Measurements from ENCODE around the gene FAM3D. TPM values are rescaled to one million over a fixed set of nuclear protein-coding genes. Genes with fewer than 3 reads are reported as not detected.
A peak's percentile ranks its signal among the peaks of the same experiment; 100 is the strongest.

FAM3D gene
- total RNA-seq, 5 donors from 2014 or later (not counting 1 experiment from before 2014, with no cell fraction given) = 0.38 to 0.41 TPM; not detected in 3

DNA sequence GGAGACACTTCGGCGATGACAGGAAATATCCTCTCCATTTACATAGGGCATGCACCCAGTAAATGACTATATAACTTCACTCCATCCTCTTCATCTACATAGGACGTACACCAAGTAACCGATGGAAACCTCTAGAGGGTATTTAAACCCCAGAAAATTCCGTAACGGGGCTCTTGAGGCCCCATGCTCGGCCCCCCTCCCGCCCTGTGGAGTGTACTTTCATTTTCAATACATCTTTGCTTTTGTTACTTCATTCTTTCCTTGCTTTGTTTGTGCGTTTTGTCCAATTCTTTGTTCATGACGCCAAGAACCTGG is 81.9 kb downstream of the FAM3D start:
- Histone ChIP-seq H3K27ac (ENCODE audit: low read length) (no peak overlapping the region), H3K36me3 (ENCODE audit: control insufficient read depth in 2 of 2, extremely low read depth in 1 of 2, insufficient read depth in 1 of 2, low read length in 1 of 2) (no peaks in the 10 kb centered on the region), H3K4me3 (ENCODE audit: control insufficient read depth in 1 of 2, extremely low read depth in 1 of 2, low read length in 1 of 2) (peak overlapping the region; percentile 55 to 61), H3K4me1 (ENCODE audit: control insufficient read depth in 1 of 2, extremely low read depth in 1 of 2, insufficient read depth in 2 of 2, low read length in 2 of 2) (no peaks in the 10 kb centered on the region), H3K9me3 (no peaks in the 10 kb centered on the region), H3K27me3 (replicated peaks in 1 of 2; ENCODE audit: control insufficient read depth in 2 of 2, extremely low read depth in 1 of 2, insufficient read depth in 2 of 2, low read length in 1 of 2) (peaks cover 14 to 46% of the 10 kb centered on the region in 2 experiments)
- no peak for DNase-seq
- peak in 2 of 4 experiments; percentile 11 to 26 for ATAC-seq (replicated peaks in 1 of 4)
- Mint-ChIP-seq H3K36me3 (no peaks in the 10 kb centered on the region), H3K4me3 (peak overlapping the region; percentile 87 to 97 (median 88)), H3K27ac (peak overlapping the region in 1 of 2 donors; percentile 30), H3K4me1 (peaks cover 20 to 21% (median 20%) of the 10 kb centered on the region in 3 donors), H3K27me3 (peaks cover 34 to 50% of the 10 kb centered on the region in 2 donors), H3K9me3 (no peaks in the 10 kb centered on the region)
- POLR2A ChIA-PET = interaction anchor here in 1 of 2 donors (0.6 kb wide), 1 partner anchor 1428 kb away, joined by 3 read pairs; no protein-coding TSS in a partner anchor
- WGBS (ENCODE audit: insufficient coverage) = 38% methylated on average over 7 of the region's 10 CpGs
- CTCF ChIA-PET = interaction anchor here in 1 of 2 donors (0.5 kb wide), 1 partner anchor 1571 kb away, joined by 4 read pairs; no protein-coding TSS in a partner anchor

Other genes starting within 250 kb of the FAM3D start
- gene PDHB, start 232.9 kb downstream of the FAM3D start, total RNA-seq = 10 to 100 TPM; 27.0 to 54.2 (median 49.2) TPM
- gene KCTD6, start 174.7 kb downstream of the FAM3D start, total RNA-seq = 1 to 10 TPM; 6.6 to 9.4 (median 7.8) TPM
- under 1 TPM in 1 of 5 donors, not detected in 4; 0.23 TPM for gene ACOX2, start 129.6 kb downstream of the FAM3D start, total RNA-seq
- under 1 TPM in 1 of 5 donors, not detected in 4; 0.09 TPM for gene FAM107A, start 89.4 kb downstream of the FAM3D start, total RNA-seq